Measurements from ENCODE around the gene TUBB2B. TPM values are rescaled to one million over a fixed set of nuclear protein-coding genes. Genes with fewer than 3 reads are reported as not detected.

Gene TUBB2B
- polyA plus RNA-seq, 1 experiment = 4.7 TPM

DNA sequence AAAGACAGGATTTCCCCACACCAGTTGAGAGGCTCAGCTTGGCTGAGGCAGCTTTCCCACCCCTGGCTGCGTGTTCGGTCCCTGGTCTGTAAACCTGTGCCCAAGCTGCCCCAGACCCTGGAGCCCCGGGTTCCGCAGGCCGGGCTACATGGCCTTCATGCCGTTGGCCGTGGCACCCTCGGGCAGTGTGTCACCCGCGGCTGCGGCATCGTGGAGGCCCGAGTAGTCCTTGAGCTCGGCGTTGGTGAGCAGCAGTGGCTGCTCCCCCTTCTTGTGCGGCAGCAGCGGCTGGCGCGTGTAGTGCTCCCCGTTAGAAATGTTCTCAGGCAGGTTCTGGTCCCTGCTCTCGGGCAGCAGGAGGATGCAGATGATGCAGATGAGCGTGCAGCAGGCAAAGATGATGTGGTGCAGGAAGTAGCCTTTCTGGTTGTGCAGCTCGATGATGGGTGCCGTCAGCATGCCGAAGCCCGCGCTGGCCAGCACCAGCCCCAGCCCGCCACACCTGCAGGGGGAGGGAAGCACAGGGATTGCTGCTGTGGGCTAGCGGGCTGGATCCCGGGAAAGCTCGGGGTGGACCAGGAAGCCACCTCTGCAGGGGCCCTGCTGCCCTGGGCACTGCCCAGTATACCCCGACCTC, 45.6 kb upstream of the TUBB2B start:
- POLR2A ChIA-PET = no interaction called here
- Histone ChIP-seq H3K9me3 (ENCODE audit: control insufficient read depth, insufficient read depth, low read length) (no peaks in the 10 kb centered on the region; the same call in 1 of the 2 replicates), H3K27ac (ENCODE audit: low read depth, low read length) (peak overlapping the region; percentile 11), H3K27me3 (ENCODE audit: control insufficient read depth, insufficient read depth, low read length) (no peaks in the 10 kb centered on the region), H3K4me3 (ENCODE audit: low read depth, low read length) (no peak overlapping the region)
- CTCF ChIA-PET = interaction anchor here (0.6 to 1.0 kb wide), 2 partner anchors 21 to 205 kb away, joined by 3 read pairs; partner anchors contain the start of gene RIPK1
- no peak for DNase-seq (ENCODE audit: low read depth, low spot score)
- TF ChIP-seq, protein P1, sequence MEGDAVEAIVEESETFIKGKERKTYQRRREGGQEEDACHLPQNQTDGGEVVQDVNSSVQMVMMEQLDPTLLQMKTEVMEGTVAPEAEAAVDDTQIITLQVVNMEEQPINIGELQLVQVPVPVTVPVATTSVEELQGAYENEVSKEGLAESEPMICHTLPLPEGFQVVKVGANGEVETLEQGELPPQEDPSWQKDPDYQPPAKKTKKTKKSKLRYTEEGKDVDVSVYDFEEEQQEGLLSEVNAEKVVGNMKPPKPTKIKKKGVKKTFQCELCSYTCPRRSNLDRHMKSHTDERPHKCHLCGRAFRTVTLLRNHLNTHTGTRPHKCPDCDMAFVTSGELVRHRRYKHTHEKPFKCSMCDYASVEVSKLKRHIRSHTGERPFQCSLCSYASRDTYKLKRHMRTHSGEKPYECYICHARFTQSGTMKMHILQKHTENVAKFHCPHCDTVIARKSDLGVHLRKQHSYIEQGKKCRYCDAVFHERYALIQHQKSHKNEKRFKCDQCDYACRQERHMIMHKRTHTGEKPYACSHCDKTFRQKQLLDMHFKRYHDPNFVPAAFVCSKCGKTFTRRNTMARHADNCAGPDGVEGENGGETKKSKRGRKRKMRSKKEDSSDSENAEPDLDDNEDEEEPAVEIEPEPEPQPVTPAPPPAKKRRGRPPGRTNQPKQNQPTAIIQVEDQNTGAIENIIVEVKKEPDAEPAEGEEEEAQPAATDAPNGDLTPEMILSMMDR (IDR thresholded peaks at IDR 0.05; ENCODE audit: low read depth, low read length) = no peak

DNA sequence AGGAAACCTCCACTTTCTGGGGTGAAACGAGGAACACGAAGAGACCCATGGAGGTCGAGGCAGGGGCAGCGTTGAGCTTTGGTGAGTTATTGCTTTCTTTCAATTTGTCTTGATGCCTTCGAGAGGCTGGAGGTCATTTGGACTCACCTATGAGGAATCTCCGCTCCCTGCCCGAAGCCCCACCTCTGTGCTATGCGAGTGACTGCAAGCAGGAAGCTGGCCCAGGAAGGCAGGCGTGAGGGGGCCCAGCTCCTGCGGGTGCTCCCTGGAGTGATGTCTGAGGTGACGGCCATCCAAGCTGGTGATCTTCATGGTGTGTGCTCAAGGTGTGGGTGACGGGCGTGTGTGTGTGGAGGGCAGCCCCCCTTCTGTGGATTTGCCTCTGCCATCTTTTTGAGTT, 44.3 kb upstream of the TUBB2B start:
- Histone ChIP-seq H3K27me3 (ENCODE audit: control insufficient read depth, insufficient read depth, low read length) (no peaks in the 10 kb centered on the region), H3K9me3 (ENCODE audit: control insufficient read depth, insufficient read depth, low read length) (no peaks in the 10 kb centered on the region; the same call in 1 of the 2 replicates), H3K27ac (ENCODE audit: low read depth, low read length) (no peak overlapping the region), H3K4me3 (ENCODE audit: low read depth, low read length) (no peak overlapping the region)
- POLR2A ChIA-PET = no interaction called here
- TF ChIP-seq, protein P1 (IDR thresholded peaks at IDR 0.05; ENCODE audit: low read depth, low read length) = no peak
- DNase-seq (ENCODE audit: low read depth, low spot score) = no peak
- CTCF ChIA-PET = interaction anchor here (0.8 to 1.2 kb wide), 3 partner anchors 20 to 146 kb away, joined by 3 to 5 read pairs (median 5); no protein-coding TSS in a partner anchor

DNA sequence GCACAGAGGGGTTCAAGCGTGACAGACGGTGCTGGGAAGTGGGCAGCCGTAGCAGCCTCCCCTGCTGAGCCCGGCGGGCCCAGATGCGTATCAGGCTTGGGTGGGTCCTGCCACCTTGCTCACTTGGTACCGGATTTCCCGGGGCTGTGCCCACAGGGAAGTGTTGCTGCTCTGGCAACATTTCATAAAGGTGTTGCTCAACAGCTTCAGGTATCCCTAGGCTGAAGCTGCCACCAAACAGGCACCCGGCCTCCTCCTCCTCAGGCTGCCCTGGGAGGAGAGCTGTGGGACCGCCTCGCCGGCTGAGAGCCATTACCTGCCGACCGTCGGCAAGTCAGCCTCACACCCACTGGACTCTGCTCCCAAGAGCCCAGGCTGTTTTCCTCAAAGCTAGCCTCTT, 42.8 kb upstream of the TUBB2B start:
- H3K27ac ChIP-seq (ENCODE audit: low read depth, low read length) = no peak overlapping the region
- POLR2A ChIA-PET = no interaction called here
- no peaks in the 10 kb centered on the region for H3K27me3 ChIP-seq (ENCODE audit: control insufficient read depth, insufficient read depth, low read length)
- no peaks in the 10 kb centered on the region; the same call in 1 of the 2 replicates for H3K9me3 ChIP-seq (ENCODE audit: control insufficient read depth, insufficient read depth, low read length)
- DNase-seq (ENCODE audit: low read depth, low spot score) = no peak
- TF ChIP-seq, protein P1 (IDR thresholded peaks at IDR 0.05; ENCODE audit: low read depth, low read length) = no peak
- no peak overlapping the region for H3K4me3 ChIP-seq (ENCODE audit: low read depth, low read length)
- CTCF ChIA-PET = no interaction called here

DNA sequence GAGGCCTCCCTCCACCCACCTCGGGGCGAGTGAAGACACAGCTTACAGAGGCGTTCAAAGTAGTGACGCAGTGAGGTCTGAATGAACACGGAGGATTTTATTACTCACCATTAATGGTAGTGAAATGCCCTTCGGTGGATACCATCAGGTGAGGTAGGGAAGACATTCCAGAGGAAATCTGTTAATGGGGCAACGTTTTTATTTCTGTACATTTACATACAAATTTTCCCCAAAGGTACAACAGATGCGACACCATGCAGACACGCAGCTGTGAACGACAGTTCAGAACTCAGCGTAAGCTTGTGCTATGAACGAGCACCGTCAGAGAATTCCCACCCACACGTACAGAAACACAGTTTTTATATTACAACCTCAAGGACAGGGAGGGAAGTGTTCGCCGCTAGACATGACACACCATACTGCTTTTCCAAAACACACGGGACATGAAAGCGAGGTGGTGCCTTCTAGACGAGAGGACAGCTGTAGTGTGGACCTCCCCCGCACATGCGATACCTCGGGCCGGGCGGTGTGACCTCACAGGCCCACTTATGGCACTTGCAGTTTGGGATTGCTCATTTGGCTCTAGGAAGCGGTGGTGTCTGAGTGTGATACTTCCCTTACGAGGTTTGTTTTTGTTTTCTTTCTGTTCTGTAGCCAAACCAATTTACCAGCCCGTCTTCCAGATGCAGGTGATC, 42.0 kb upstream of the TUBB2B start:
- Histone ChIP-seq H3K9me3 (ENCODE audit: control insufficient read depth, insufficient read depth, low read length) (no peaks in the 10 kb centered on the region; the same call in 1 of the 2 replicates), H3K4me3 (ENCODE audit: low read depth, low read length) (no peak overlapping the region), H3K27ac (ENCODE audit: low read depth, low read length) (no peak overlapping the region), H3K27me3 (ENCODE audit: control insufficient read depth, insufficient read depth, low read length) (no peaks in the 10 kb centered on the region)
- TF ChIP-seq, protein P1 (IDR thresholded peaks at IDR 0.05; ENCODE audit: low read depth, low read length) = no peak
- CTCF ChIA-PET = no interaction called here
- no peak for DNase-seq (ENCODE audit: low read depth, low spot score)
- POLR2A ChIA-PET = no interaction called here

DNA sequence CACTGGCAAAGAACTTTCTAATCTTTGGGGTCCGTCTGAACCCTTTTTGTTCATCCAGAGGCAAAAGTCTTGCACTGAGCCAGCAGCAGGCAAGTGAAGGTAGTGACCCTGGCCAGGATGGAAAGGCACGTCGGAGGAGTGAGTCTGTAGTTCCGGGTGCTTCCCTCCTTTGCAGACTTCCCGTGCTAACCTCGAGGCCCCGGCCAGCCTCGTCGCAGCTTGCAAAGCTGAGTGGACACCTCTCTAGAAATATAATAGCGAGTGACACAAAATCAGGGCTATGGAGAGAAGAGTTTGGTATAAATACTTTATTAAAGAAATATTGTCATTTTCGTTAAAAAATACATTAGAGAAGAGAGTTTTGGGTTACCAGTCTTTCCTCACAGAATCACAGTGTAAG, 41.2 kb upstream of the TUBB2B start:
- Histone ChIP-seq H3K9me3 (ENCODE audit: control insufficient read depth, insufficient read depth, low read length) (no peaks in the 10 kb centered on the region; the same call in 1 of the 2 replicates), H3K4me3 (ENCODE audit: low read depth, low read length) (no peak overlapping the region), H3K27ac (ENCODE audit: low read depth, low read length) (no peak overlapping the region), H3K27me3 (ENCODE audit: control insufficient read depth, insufficient read depth, low read length) (no peaks in the 10 kb centered on the region)
- ChIA-PET CTCF (no interaction called here), POLR2A (no interaction called here)
- TF ChIP-seq, protein P1 (IDR thresholded peaks at IDR 0.05; ENCODE audit: low read depth, low read length) = no peak
- no peak for DNase-seq (ENCODE audit: low read depth, low spot score)

All from AG04450 (cell line).